Measurements from ENCODE around the gene BTBD9. TPM values are rescaled to one million over a fixed set of nuclear protein-coding genes. Genes with fewer than 3 reads are reported as not detected.

Gene BTBD9
- polyA plus RNA-seq, 2 of the 4 experiments (the other 2 are of a cell fraction), result 2.3 to 4.6 TPM

- TF ChIP-seq MAFK (IDR thresholded peaks at IDR 0.05; ENCODE audit: partially characterized antibody), result peak; percentile 18
- TF ChIP-seq NR3C1 (IDR thresholded peaks at IDR 0.05), result no peak
- POLR2A ChIA-PET, result no interaction called here
- WGBS (ENCODE audit: missing lambda C conversion rate), result 55% methylated on average over 2 of the region's 2 CpGs
- Histone ChIP-seq H3K4me2 (peak overlapping the region; percentile 77), H3K4me1 (peaks cover 53% of the 10 kb centered on the region), H3K27ac (peak overlapping the region; percentile 56 to 72), H3K9me3 (no peaks in the 10 kb centered on the region), H3K4me3 (no peak overlapping the region)
- DNase-seq (ENCODE audit: low read depth in 1 of 2, low spot score in 1 of 2) (no peak), ATAC-seq (peak in 1 of 2 experiments; percentile 34; a peak in 2 of 6 replicates), FAIRE-seq (no peak)
- CTCF ChIA-PET, result interaction anchor here (1.2 kb wide), 1 partner anchor 232 kb away, joined by 3 read pairs; no protein-coding TSS in a partner anchor
These were observed 377.1 kb downstream of the BTBD9 start for GRCh38 chr6:38262609-38263008.

- 0% methylated on average over 1 of the region's 1 CpG for WGBS (ENCODE audit: missing lambda C conversion rate)
- Histone ChIP-seq H3K9me3 (no peaks in the 10 kb centered on the region), H3K4me1 (peaks cover 53% of the 10 kb centered on the region), H3K4me3 (0 out of 3 replicates have a peak overlapping the region, but pooled peaks have one; percentile 11), H3K27ac (peak overlapping the region; percentile 56 to 72), H3K4me2 (peak overlapping the region; percentile 77)
- peak; percentile 83 to 94 for ATAC-seq
- CTCF ChIA-PET, result interaction anchor here (1.2 kb wide), 1 partner anchor 232 kb away, joined by 3 read pairs; no protein-coding TSS in a partner anchor
- no peak for TF ChIP-seq ZNF302 (CRISPR knock-in tag; IDR thresholded peaks at IDR 0.05)
- peak in 1 of 2 experiments; percentile 16; a peak in 1 of 5 replicates for TF ChIP-seq JUN (IDR thresholded peaks at IDR 0.05)
- no peak for TF ChIP-seq HOXA7 (CRISPR knock-in tag; IDR thresholded peaks at IDR 0.05)
- TF ChIP-seq MAZ (IDR thresholded peaks at IDR 0.05; ENCODE audit: borderline replicate concordance, low read depth, low read length), result no peak
- TF ChIP-seq FOSL2 (IDR thresholded peaks at IDR 0.05), result no peak
- 0 out of 2 replicates have a peak, but pooled peaks have one; percentile 3 for TF ChIP-seq FOSL2 (CRISPR knock-in tag; IDR thresholded peaks at IDR 0.05)
- POLR2A ChIA-PET, result no interaction called here
- no peak for FAIRE-seq
- DNase-seq (ENCODE audit: low read depth in 1 of 2, low spot score in 1 of 2), result peak; percentile 11 to 65
These were observed 377.7 kb downstream of the BTBD9 start for GRCh38 chr6:38262026-38262425.

- DNase-seq (ENCODE audit: low read depth in 1 of 2, low spot score in 1 of 2) (no peak), ATAC-seq (peak; percentile 42 to 52; a peak in 3 of 6 replicates), FAIRE-seq (no peak)
- Histone ChIP-seq H3K4me1 (peaks cover 53% of the 10 kb centered on the region), H3K4me2 (peak overlapping the region; percentile 77), H3K27ac (peak overlapping the region; percentile 56 to 72; a peak in 5 of 6 replicates), H3K4me3 (0 out of 3 replicates have a peak overlapping the region, but pooled peaks have one; percentile 11), H3K9me3 (no peaks in the 10 kb centered on the region)
- TF ChIP-seq ZNF302 (CRISPR knock-in tag; IDR thresholded peaks at IDR 0.05) (no peak), ZFP36 (IDR thresholded peaks at IDR 0.05; ENCODE audit: borderline replicate concordance, partially characterized antibody) (no peak), ZC3H11A (IDR thresholded peaks at IDR 0.05) (no peak), FOXS1 (CRISPR knock-in tag; IDR thresholded peaks at IDR 0.05) (no peak), HEYL (CRISPR knock-in tag; IDR thresholded peaks at IDR 0.05) (no peak), HES2 (IDR thresholded peaks at IDR 0.05) (no peak), CHD4 (IDR thresholded peaks at IDR 0.05; ENCODE audit: borderline replicate concordance) (no peak), POLR2A (IDR thresholded peaks at IDR 0.05; ENCODE audit: low read length) (no peak), GATA3 (IDR thresholded peaks at IDR 0.05; ENCODE audit: borderline replicate concordance) (no peak)
- 17% methylated on average over 3 of the region's 3 CpGs for WGBS (ENCODE audit: missing lambda C conversion rate)
- POLR2A ChIA-PET, result no interaction called here
- CTCF ChIA-PET, result interaction anchor here (1.2 kb wide), 1 partner anchor 233 kb away, joined by 3 read pairs; no protein-coding TSS in a partner anchor
These were observed 378.1 kb downstream of the BTBD9 start for GRCh38 chr6:38261626-38262025.

- FAIRE-seq, result no peak
- no peak for ATAC-seq
- no peak for TF ChIP-seq CBX8 (IDR thresholded peaks at IDR 0.05)
- TF ChIP-seq ZC3H11A (IDR thresholded peaks at IDR 0.05), result no peak
- no peak for TF ChIP-seq FOSB (CRISPR knock-in tag; IDR thresholded peaks at IDR 0.05)
- TF ChIP-seq ZNF302 (CRISPR knock-in tag; IDR thresholded peaks at IDR 0.05), result no peak
- no peak for TF ChIP-seq HOXB5 (CRISPR knock-in tag; IDR thresholded peaks at IDR 0.05)
- no peak for TF ChIP-seq TFCP2L1 (CRISPR knock-in tag; IDR thresholded peaks at IDR 0.05)
- TF ChIP-seq RAD21 (conservative IDR thresholded peaks at IDR 0.05 in 1 of 2, IDR thresholded peaks at IDR 0.05 in 1 of 2), result no peak
- no peak for TF ChIP-seq MYC (IDR thresholded peaks at IDR 0.05; ENCODE audit: borderline replicate concordance, low read length)
- TF ChIP-seq POLR2AphosphoS2 (conservative IDR thresholded peaks at IDR 0.05; ENCODE audit: low read length), result no peak
- TF ChIP-seq CBX2 (IDR thresholded peaks at IDR 0.05; ENCODE audit: borderline replicate concordance, low read depth), result no peak
- no peak for TF ChIP-seq KDM1A (IDR thresholded peaks at IDR 0.05; ENCODE audit: low read depth)
- TF ChIP-seq ZSCAN20 (CRISPR knock-in tag; IDR thresholded peaks at IDR 0.05), result no peak
- TF ChIP-seq NPAS2 (CRISPR knock-in tag; IDR thresholded peaks at IDR 0.05; ENCODE audit: borderline replicate concordance), result no peak
- no peak for TF ChIP-seq HEYL (CRISPR knock-in tag; IDR thresholded peaks at IDR 0.05)
- no peak for TF ChIP-seq ATOH8 (CRISPR knock-in tag; IDR thresholded peaks at IDR 0.05; ENCODE audit: low read depth)
- no peak for TF ChIP-seq FOSL2 (IDR thresholded peaks at IDR 0.05)
- no peak for TF ChIP-seq FOSL2 (CRISPR knock-in tag; IDR thresholded peaks at IDR 0.05)
- TF ChIP-seq ELK1 (IDR thresholded peaks at IDR 0.05; ENCODE audit: low read depth, low read length), result no peak
- no peak for TF ChIP-seq GATA3 (IDR thresholded peaks at IDR 0.05; ENCODE audit: borderline replicate concordance)
- TF ChIP-seq NR3C1 (IDR thresholded peaks at IDR 0.05), result no peak
- Histone ChIP-seq H3K4me1 (peaks cover 48% of the 10 kb centered on the region), H3K9me3 (no peaks in the 10 kb centered on the region), H3K4me3 (no peak overlapping the region), H3K27ac (peak overlapping the region in 1 of 2 experiments; percentile 51; a peak in 1 of 6 replicates), H3K4me2 (peak overlapping the region; percentile 35; the same call in 2 of the 3 replicates)
- POLR2A ChIA-PET, result no interaction called here
- 17% methylated on average over 2 of the region's 2 CpGs for WGBS (ENCODE audit: missing lambda C conversion rate)
- CTCF ChIA-PET, result no interaction called here
- DNase-seq (ENCODE audit: low read depth in 1 of 2, low spot score in 1 of 2), result no peak
These were observed 380.0 kb downstream of the BTBD9 start for GRCh38 chr6:38259736-38260135.

Data from A549 (cell line).